Common myeloid progenitor, CD34-positive (primary cell): Measurements from ENCODE around the gene FAM163B.

Source experiments
- CTCF ChIA-PET: fragments of 350-600 bp; sonication (Branson Sonifier 250); formaldehyde crosslinking; loops from one replicate; lab custom pipeline; 2021; ENCODE audit warnings: antibody characterized with exemption; lab: Charles Lee
- POLR2A ChIA-PET: fragments of 350-600 bp; sonication (Branson Sonifier 250); formaldehyde crosslinking; loops from one replicate; lab custom pipeline; 2021; ENCODE audit warnings: antibody characterized with exemption; lab: Charles Lee
- DNase-seq, 3 donors: peaks; one replicate each; pipeline versions ENCODE4 v3.0.0 to v3.0.0-alpha.2; 2013
- H3K27ac ChIP-seq, 2 experiments: 1 replicate in 1 of 2; 2 replicates in 1 of 2; pipeline ENCODE4 v1.7.0; 2013; ENCODE audit warnings: inconsistent platforms in 2 of 2, low read length in 2 of 2, mild to moderate bottlenecking in 2 of 2, low read depth in 1 of 2, moderate library complexity in 1 of 2; ENCODE audit not compliant: severe bottlenecking in 2 of 2, insufficient read depth in 1 of 2, poor library complexity in 1 of 2
- H3K27me3 ChIP-seq, 5 experiments: replicated peaks in 2 of 5; 1 replicate in 3 of 5; 2 replicates in 2 of 5; pipeline versions ENCODE4 v1.6.1 to v1.7.0; 2013; ENCODE audit warnings: low read length in 4 of 5, mild to moderate bottlenecking in 2 of 5, moderate library complexity in 2 of 5, inconsistent platforms in 1 of 5; ENCODE audit not compliant: insufficient read depth in 5 of 5, control insufficient read depth in 4 of 5
- H3K36me3 ChIP-seq, 4 experiments: 1 replicate in 2 of 4; 2 replicates in 2 of 4; pipeline versions ENCODE4 v1.6.1 to v1.7.0; 2013; ENCODE audit warnings: low read length in 3 of 4, control low read depth in 1 of 4, mild to moderate bottlenecking in 1 of 4; ENCODE audit not compliant: control insufficient read depth in 4 of 4, insufficient read depth in 4 of 4
- H3K4me1 ChIP-seq, 4 experiments: 1 replicate in 3 of 4; 2 replicates in 1 of 4; pipeline versions ENCODE4 v1.6.1 to v1.7.1; 2013; ENCODE audit warnings: low read length in 3 of 4, mild to moderate bottlenecking in 3 of 4, control low read depth in 1 of 4, inconsistent platforms in 1 of 4, moderate library complexity in 1 of 4; ENCODE audit not compliant: control insufficient read depth in 4 of 4, insufficient read depth in 4 of 4; ENCODE audit errors: control extremely low read depth in 1 of 4
- H3K4me3 ChIP-seq, 7 experiments: 1 replicate in 4 of 7; 2 replicates in 3 of 7; pipeline versions ENCODE4 v1.5.1 to v1.7.0; 2013; ENCODE audit warnings: mild to moderate bottlenecking in 7 of 7, low read length in 6 of 7, moderate library complexity in 6 of 7, inconsistent platforms in 2 of 7, low read depth in 2 of 7, control low read depth in 1 of 7; ENCODE audit not compliant: insufficient read depth in 4 of 7, control insufficient read depth in 1 of 7; ENCODE audit errors: extremely low read depth in 1 of 7
- H3K9me3 ChIP-seq, 5 experiments: 1 replicate in 4 of 5; 2 replicates in 1 of 5; pipeline versions ENCODE4 v1.6.1 to v1.7.1; 2013; ENCODE audit warnings: low read length in 4 of 5, mild to moderate bottlenecking in 2 of 5, inconsistent platforms in 1 of 5, low read depth in 1 of 5, moderate library complexity in 1 of 5; ENCODE audit not compliant: control insufficient read depth in 4 of 5, insufficient read depth in 2 of 5; ENCODE audit errors: control extremely low read depth in 1 of 5
- WGBS: methylation state at CpG from one replicate; pipeline ENCODE4 v1.1.5; 2013; ENCODE audit not compliant: insufficient coverage; 5-methylcytosine and 5-hydroxymethylcytosine counted together

FAM163B gene

DNA sequence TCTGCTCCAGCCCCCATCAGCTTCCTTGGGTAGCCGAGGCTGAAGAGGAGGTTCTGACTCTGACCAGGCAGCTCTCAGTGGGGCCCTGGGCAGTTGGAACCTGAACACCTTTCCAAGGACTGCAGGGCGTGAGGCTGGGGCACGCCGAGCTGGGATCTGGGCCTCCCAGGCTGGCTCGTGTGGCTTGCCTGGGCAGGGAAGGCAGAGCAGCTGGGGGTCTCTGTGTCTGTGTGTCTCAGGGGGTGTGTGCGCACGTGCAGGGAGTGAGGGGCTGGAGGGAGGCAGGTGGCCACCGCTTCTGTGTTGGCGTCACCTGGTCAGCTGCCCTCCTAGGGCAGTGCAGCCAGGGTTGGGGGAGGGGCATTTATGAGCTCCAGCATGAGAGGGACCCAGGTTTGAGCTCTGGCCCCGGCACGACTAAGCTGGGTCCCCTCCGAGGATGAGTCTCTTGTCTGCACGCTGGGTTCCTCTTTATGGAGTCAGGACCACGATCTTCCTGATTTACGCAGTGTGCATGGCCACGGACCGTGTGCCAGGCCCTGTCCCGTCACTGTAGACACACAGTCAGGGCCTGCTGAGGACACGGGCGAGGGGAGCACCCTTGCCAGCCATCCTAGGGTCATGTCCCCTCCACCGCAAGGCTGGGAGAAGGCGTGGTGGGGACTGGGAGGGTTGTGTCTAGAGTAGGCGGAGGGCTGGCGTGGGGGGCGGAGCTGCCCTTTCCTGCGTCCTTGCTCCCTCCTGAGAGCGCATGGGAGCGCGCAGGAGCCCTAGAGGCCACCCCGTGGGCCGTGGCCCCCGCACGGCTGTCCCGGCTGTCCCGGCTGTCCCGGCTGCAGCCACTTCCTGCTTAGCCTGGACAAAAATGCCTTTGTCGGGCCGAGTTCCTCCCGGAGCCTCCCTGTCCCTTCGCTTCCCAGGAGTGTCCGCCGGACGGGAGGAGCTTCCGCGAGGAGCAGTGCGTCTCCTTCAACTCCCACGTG is 70.0 kb downstream of the FAM163B start:
- DNase-seq, result peak in 2 of 3 donors; percentile 34 to 53
- Histone ChIP-seq H3K27ac (no peak overlapping the region), H3K4me3 (peak overlapping the region in 2 of 7 experiments; percentile 28 to 43), H3K4me1 (peaks cover 0 to 29% (median 25%) of the 10 kb centered on the region in 4 experiments), H3K9me3 (no peaks in the 10 kb centered on the region), H3K36me3 (no peaks in the 10 kb centered on the region), H3K27me3 (peaks cover 0 to 64% (median 7%) of the 10 kb centered on the region in 5 experiments)
- WGBS, result 23% methylated on average over 42 of the region's 47 CpGs
- CTCF ChIA-PET, result interaction anchor here (0.6 to 1.3 kb wide), 5 partner anchors 10 to 48 kb away, joined by 3 to 5 read pairs (median 3); no protein-coding TSS in a partner anchor
- POLR2A ChIA-PET, result no interaction called here

DNA sequence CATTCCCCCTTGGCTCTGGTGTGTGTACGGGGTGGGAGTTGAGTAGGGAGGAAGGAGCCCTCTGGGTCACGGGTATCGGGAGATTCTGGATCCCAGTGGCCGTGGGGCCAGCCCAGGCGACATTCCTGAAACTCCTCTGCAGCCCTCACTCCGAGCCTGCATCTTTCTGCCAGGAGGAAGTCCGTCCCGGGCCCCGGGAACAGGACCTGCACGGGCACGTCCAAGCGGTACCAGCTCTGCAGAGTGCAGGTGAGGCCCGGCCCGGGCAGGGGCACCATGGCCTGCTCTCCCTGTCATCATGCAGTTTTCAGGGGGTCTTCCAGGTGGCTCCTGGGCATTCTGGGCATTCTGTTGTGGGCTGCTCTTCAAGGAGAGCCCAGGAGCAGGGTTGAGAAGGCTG is 71.0 kb downstream of the FAM163B start:
- H3K4me3 ChIP-seq, result no peak overlapping the region
- no peaks in the 10 kb centered on the region for H3K36me3 ChIP-seq
- H3K9me3 ChIP-seq, result no peaks in the 10 kb centered on the region
- WGBS, result 95% methylated on average over 14 of the region's 14 CpGs
- no peak for DNase-seq
- H3K4me1 ChIP-seq, result peaks cover 0 to 39% (median 32%) of the 10 kb centered on the region in 4 experiments
- H3K27me3 ChIP-seq, result peaks cover 0 to 73% (median 14%) of the 10 kb centered on the region in 5 experiments
- ChIA-PET POLR2A (no interaction called here), CTCF (interaction anchor here (0.6 to 1.3 kb wide), 3 partner anchors 9 to 42 kb away, joined by 3 read pairs; no protein-coding TSS in a partner anchor)
- H3K27ac ChIP-seq, result no peak overlapping the region

DNA sequence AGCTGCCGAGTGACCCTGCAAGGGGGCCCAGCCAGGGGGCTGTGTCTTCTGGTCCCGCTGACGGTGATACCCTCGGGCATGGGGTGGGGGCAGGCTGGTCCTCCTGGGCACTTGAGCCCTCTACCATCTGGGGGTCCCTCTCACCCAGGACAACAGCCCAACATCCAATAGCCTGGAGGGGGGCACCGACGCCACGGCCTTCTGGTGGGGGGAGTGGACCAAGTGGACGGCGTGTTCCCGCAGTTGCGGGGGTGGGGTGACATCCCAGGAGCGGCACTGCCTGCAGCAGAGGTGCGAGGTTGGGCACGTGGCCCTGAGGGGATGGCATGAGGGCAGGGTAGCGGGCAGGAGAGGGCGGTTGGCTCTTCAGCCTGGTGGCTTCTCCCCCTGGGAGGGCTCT is 71.9 kb downstream of the FAM163B start:
- DNase-seq, result no peak
- Histone ChIP-seq H3K4me1 (peaks cover 0 to 48% (median 38%) of the 10 kb centered on the region in 4 experiments), H3K9me3 (no peaks in the 10 kb centered on the region), H3K27ac (no peak overlapping the region), H3K36me3 (no peaks in the 10 kb centered on the region), H3K27me3 (peaks cover 0 to 73% (median 14%) of the 10 kb centered on the region in 5 experiments), H3K4me3 (no peak overlapping the region)
- 100% methylated on average over 3 of the region's 16 CpGs for WGBS
- ChIA-PET POLR2A (no interaction called here), CTCF (no interaction called here)

DNA sequence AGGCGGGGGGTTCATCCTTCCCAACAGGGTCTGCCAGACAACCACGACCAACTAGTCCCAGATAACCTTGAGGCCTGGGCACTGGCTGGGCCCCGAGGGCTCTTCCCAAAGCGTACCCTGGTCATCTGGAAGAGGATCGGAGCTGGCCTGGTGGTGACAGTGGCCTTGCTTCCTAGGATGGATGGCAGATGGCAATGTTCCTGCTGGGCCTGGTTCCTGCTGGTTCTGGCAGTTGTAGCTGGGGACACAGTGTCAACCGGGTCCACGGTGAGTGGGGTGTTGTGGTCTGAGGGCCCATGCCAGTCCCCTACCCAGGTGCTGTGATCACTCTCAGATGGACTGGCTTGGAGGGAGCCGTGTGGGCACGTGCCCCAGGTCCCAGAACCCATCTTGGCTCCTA is 72.7 kb downstream of the FAM163B start:
- ChIA-PET POLR2A (no interaction called here), CTCF (no interaction called here)
- Histone ChIP-seq H3K4me3 (no peak overlapping the region), H3K9me3 (no peaks in the 10 kb centered on the region), H3K4me1 (peaks cover 0 to 48% (median 38%) of the 10 kb centered on the region in 4 experiments), H3K36me3 (no peaks in the 10 kb centered on the region), H3K27ac (no peak overlapping the region), H3K27me3 (peaks cover 0 to 73% (median 14%) of the 10 kb centered on the region in 5 experiments)
- 96% methylated on average over 9 of the region's 9 CpGs for WGBS
- no peak for DNase-seq

DNA sequence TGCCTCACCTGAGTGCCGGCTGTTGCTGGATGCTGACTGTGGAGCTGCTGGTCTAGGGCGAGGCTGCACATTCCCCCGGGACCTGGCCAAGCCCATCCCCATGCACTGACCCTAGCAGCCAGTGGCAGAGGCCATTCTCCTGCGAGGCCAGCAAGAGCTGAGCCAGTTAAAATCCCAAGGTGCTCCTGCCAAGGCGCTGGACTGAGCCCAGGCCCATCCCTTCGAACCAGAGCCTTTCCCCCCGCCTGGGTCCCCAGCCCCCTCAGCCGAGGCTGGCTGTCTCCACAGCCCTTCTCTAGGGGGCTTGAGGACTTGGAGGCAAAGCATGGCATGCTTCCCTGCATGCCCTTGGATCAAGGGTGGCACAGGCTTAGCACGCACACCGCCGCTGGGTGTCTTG is 73.1 kb downstream of the FAM163B start:
- no peak for DNase-seq
- WGBS, result 95% methylated on average over 8 of the region's 11 CpGs
- Histone ChIP-seq H3K9me3 (no peaks in the 10 kb centered on the region), H3K27me3 (peaks cover 0 to 73% (median 14%) of the 10 kb centered on the region in 5 experiments), H3K27ac (no peak overlapping the region), H3K36me3 (no peaks in the 10 kb centered on the region), H3K4me1 (peaks cover 0 to 48% (median 38%) of the 10 kb centered on the region in 4 experiments), H3K4me3 (no peak overlapping the region)
- ChIA-PET CTCF (no interaction called here), POLR2A (no interaction called here)

DNA sequence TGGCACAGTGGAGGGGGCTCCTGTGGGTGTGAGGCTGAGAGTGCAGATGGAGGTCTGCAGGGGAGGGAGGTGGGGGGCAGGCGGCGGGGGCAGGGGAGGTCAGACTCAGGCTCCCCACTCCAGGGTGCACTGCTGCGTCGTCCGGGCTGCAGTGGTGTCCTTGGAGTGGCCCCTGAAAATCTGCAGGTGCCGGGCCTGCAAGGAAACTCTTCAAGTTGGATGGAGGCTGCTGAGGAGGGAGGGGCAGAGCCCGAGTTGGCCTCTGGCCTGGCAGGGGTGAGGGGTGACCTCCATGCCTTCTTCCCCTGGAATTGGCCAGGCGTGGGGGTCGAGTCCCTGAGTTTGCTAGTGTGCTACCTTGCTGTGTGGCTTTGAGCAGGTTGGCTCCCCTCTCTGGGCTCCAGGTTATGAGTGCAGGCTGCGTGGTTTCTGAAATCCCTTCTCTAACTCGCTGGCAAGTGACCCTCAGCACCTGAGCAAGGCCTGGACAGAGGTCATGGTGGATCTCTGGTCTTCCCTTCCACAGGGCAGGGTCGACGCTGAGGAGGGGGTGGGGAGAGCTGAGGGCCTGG is 73.8 kb downstream of the FAM163B start:
- DNase-seq, result no peak
- WGBS, result 89% methylated on average over 8 of the region's 13 CpGs

More for the DNA sequence above, 73.8 kb downstream of the FAM163B start:
- Histone ChIP-seq H3K9me3 (no peaks in the 10 kb centered on the region), H3K4me3 (peak overlapping the region in 1 of 7 experiments; percentile 49), H3K4me1 (peaks cover 0 to 42% (median 33%) of the 10 kb centered on the region in 4 experiments), H3K27ac (no peak overlapping the region), H3K27me3 (peaks cover 0 to 66% (median 14%) of the 10 kb centered on the region in 5 experiments), H3K36me3 (no peaks in the 10 kb centered on the region)
- POLR2A ChIA-PET, result no interaction called here
- CTCF ChIA-PET, result no interaction called here
